IMR-90 (cell line): ENCODE measurements around the gene RAB37. TPM values are rescaled to one million over a fixed set of nuclear protein-coding genes. Genes with fewer than 3 reads are reported as not detected.

ENCODE experiments used
- ATAC-seq: fragments of 200-7000 bp; cut with Tn5 transposase; 2 replicates; pipeline ENCODE4 v1.9.1; 2020; ENCODE audit warnings: low read depth, mild to moderate bottlenecking, moderate library complexity
- BruUV-seq: library from RNA; stranded (reverse); fragments of 400-500 nt; replicated peaks from 2 replicates; lab custom pipeline; 2021; lab: Mats Ljungman, UMichigan
- CTCF ChIA-PET: fragments of 300-600 bp; formaldehyde crosslinking; extraction: SDS; loops from one replicate; lab custom pipeline; 2021; ENCODE audit warnings: antibody characterized with exemption; lab: Yijun Ruan, JAX
- POLR2A ChIA-PET: fragments of 300-600 bp; sonication (Branson Sonifier 250); formaldehyde crosslinking; loops from one replicate; lab custom pipeline; 2022; ENCODE audit warnings: antibody characterized with exemption; ENCODE audit not compliant: unreplicated experiment; lab: Charles Lee
- DNase-seq: peaks from one replicate; pipeline ENCODE4 v3.0.0; 2013
- H2AFZ ChIP-seq: replicated peaks from 2 replicates; pipeline ENCODE3; 2013; ENCODE audit warnings: low read length, mild to moderate bottlenecking; ENCODE audit not compliant: poor library complexity
- H2AK5ac ChIP-seq: 2 replicates; pipeline ENCODE4 v1.6.1; 2013; ENCODE audit warnings: low read depth, low read length, inconsistent platforms
- H2AK9ac ChIP-seq: replicated peaks from 2 replicates; pipeline ENCODE3; 2013; ENCODE audit warnings: mild to moderate bottlenecking, low read depth, low read length, moderate library complexity; ENCODE audit not compliant: poor library complexity
- H2BK120ac ChIP-seq: 2 replicates; pipeline ENCODE4 v1.6.1; 2013; ENCODE audit warnings: low read depth, low read length, inconsistent platforms
- H2BK15ac ChIP-seq: 3 replicates; pipeline ENCODE4 v1.6.1; 2013; ENCODE audit warnings: low read depth, low read length, inconsistent platforms
- H2BK20ac ChIP-seq: 2 replicates; pipeline ENCODE4 v1.6.1; 2013; ENCODE audit warnings: low read depth, mild to moderate bottlenecking, inconsistent platforms, low read length, moderate library complexity
- H2BK5ac ChIP-seq: 2 replicates; pipeline ENCODE4 v1.6.1; 2013; ENCODE audit warnings: mild to moderate bottlenecking, low read depth, low read length, inconsistent platforms; ENCODE audit not compliant: poor library complexity, severe bottlenecking
- H3K14ac ChIP-seq: replicated peaks from 2 replicates; pipeline ENCODE4 v1.6.1; 2013; ENCODE audit warnings: low read depth, low read length, inconsistent platforms
- H3K18ac ChIP-seq: 2 replicates; pipeline ENCODE4 v1.6.1; 2013; ENCODE audit warnings: low read depth, low read length, control low read depth
- H3K23ac ChIP-seq: 2 replicates; pipeline ENCODE4 v1.6.1; 2013; ENCODE audit warnings: low read depth, low read length, inconsistent platforms
- H3K27ac ChIP-seq: 2 replicates; pipeline ENCODE4 v1.5.1; 2013; ENCODE audit warnings: mild to moderate bottlenecking, control low read depth, low read length; ENCODE audit not compliant: insufficient read depth
- H3K27me3 ChIP-seq: 2 replicates; pipeline ENCODE4 v1.6.1; 2013; ENCODE audit warnings: low read length; ENCODE audit not compliant: control insufficient read depth, insufficient read depth
- H3K36me3 ChIP-seq: 2 replicates; pipeline ENCODE4 v1.6.1; 2013; ENCODE audit warnings: low read length, mixed read lengths; ENCODE audit not compliant: control insufficient read depth, insufficient read depth
- H3K4ac ChIP-seq: 2 replicates; pipeline ENCODE4 v1.6.1; 2013; ENCODE audit warnings: low read depth, low read length, inconsistent platforms
- H3K4me1 ChIP-seq: 2 replicates; pipeline ENCODE4 v1.6.1; 2013; ENCODE audit warnings: low read length, mixed read lengths; ENCODE audit not compliant: control insufficient read depth, insufficient read depth
- H3K4me2 ChIP-seq: 2 replicates; pipeline ENCODE4 v1.6.1; 2013; ENCODE audit warnings: low read depth, mild to moderate bottlenecking, control low read depth, low read length, moderate library complexity
- H3K4me3 ChIP-seq: 2 replicates; pipeline ENCODE4 v1.5.1; 2013; ENCODE audit warnings: low read depth, mild to moderate bottlenecking, control low read depth, low read length, moderate library complexity; ENCODE audit not compliant: insufficient read depth
- H3K56ac ChIP-seq: 2 replicates; pipeline ENCODE4 v1.6.1; 2013; ENCODE audit warnings: low read length, inconsistent platforms; ENCODE audit not compliant: insufficient read depth; ENCODE audit errors: extremely low read depth
- H3K79me1 ChIP-seq, 2 experiments: 2 replicates each; pipeline ENCODE4 v1.6.1; 2013; ENCODE audit warnings: low read length in 2 of 2, inconsistent platforms in 1 of 2, low read depth in 1 of 2
- H3K9ac ChIP-seq: 2 replicates; pipeline ENCODE4 v1.6.1; 2013; ENCODE audit warnings: low read depth, low read length, control low read depth
- H3K9me1 ChIP-seq: 2 replicates; pipeline ENCODE4 v1.6.1; 2013; ENCODE audit warnings: low read length, inconsistent platforms; ENCODE audit not compliant: insufficient read depth
- H3K9me3 ChIP-seq: 2 replicates; pipeline ENCODE4 v1.6.1; 2013; ENCODE audit warnings: low read length; ENCODE audit not compliant: control insufficient read depth, insufficient read depth
- H4K20me1 ChIP-seq: 2 replicates; pipeline ENCODE4 v1.6.1; 2013; ENCODE audit warnings: low read length, inconsistent platforms; ENCODE audit not compliant: insufficient read depth
- H4K5ac ChIP-seq: 2 replicates; pipeline ENCODE4 v1.6.1; 2013; ENCODE audit warnings: mild to moderate bottlenecking, low read depth, low read length, control low read depth
- H4K8ac ChIP-seq, 2 experiments: 2 replicates each; pipeline ENCODE4 v1.6.1; 2013; ENCODE audit warnings: low read depth in 2 of 2, low read length in 2 of 2, control low read depth in 1 of 2, inconsistent platforms in 1 of 2
- H4K91ac ChIP-seq: 2 replicates; pipeline ENCODE4 v1.6.1; 2013; ENCODE audit warnings: low read depth, low read length, inconsistent platforms; ENCODE audit not compliant: insufficient read depth
- BHLHE40 ChIP-seq: fragments of 150-350 bp; IDR thresholded peaks from 2 replicates; pipeline ENCODE4 v1.6.1; 2016; ENCODE audit warnings: mild to moderate bottlenecking, low read depth, low read length
- CEBPB ChIP-seq: IDR thresholded peaks from 2 replicates; pipeline ENCODE4 v1.6.1; 2012; ENCODE audit warnings: low read depth, low read length, improper control_type of control experiment
- CHD1 ChIP-seq: IDR thresholded peaks from 2 replicates; pipeline ENCODE4 v1.6.1; 2012; ENCODE audit warnings: low read depth, low read length, improper control_type of control experiment
- ELK1 ChIP-seq: fragments of 150-350 bp; IDR thresholded peaks from 2 replicates; pipeline ENCODE4 v1.6.1; 2016; ENCODE audit warnings: low read depth, mild to moderate bottlenecking, low read length, moderate library complexity, borderline replicate concordance
- FOS ChIP-seq: fragments of 150-350 bp; IDR thresholded peaks from 2 replicates; pipeline ENCODE4 v1.6.1; 2016; ENCODE audit warnings: low read depth, low read length
- MAFK ChIP-seq: IDR thresholded peaks from 2 replicates; pipeline ENCODE4 v1.6.1; 2012; ENCODE audit warnings: low read depth, low read length, improper control_type of control experiment
- MAZ ChIP-seq: IDR thresholded peaks from 2 replicates; pipeline ENCODE4 v1.6.1; 2012; ENCODE audit warnings: low read depth, mild to moderate bottlenecking, low read length, improper control_type of control experiment, moderate library complexity, borderline replicate concordance
- MXI1 ChIP-seq: IDR thresholded peaks from 2 replicates; pipeline ENCODE4 v1.6.1; 2012; ENCODE audit warnings: low read depth, mild to moderate bottlenecking, low read length, moderate library complexity, borderline replicate concordance
- NFE2L2 ChIP-seq: fragments of 150-350 bp; IDR thresholded peaks from 2 replicates; pipeline ENCODE4 v1.6.1; 2016; ENCODE audit warnings: low read depth, mild to moderate bottlenecking, low read length
- POLR2A ChIP-seq: IDR thresholded peaks from 2 replicates; pipeline ENCODE4 v1.6.1; 2012; ENCODE audit warnings: mild to moderate bottlenecking, low read depth, low read length
- RAD21 ChIP-seq: IDR thresholded peaks from 2 replicates; pipeline ENCODE4 v1.6.1; 2012; ENCODE audit warnings: low read length, improper control_type of control experiment
- RCOR1 ChIP-seq: IDR thresholded peaks from 2 replicates; pipeline ENCODE4 v1.6.1; 2012; ENCODE audit warnings: mild to moderate bottlenecking, low read length, improper control_type of control experiment; ENCODE audit not compliant: insufficient replicate concordance
- RFX5 ChIP-seq: IDR thresholded peaks from 2 replicates; pipeline ENCODE4 v1.8.0; 2012; ENCODE audit warnings: low read depth, mild to moderate bottlenecking, low read length, moderate library complexity
- SMC3 ChIP-seq: fragments of 150-350 bp; IDR thresholded peaks from 2 replicates; pipeline ENCODE4 v1.6.1; 2016; ENCODE audit warnings: low read depth, mild to moderate bottlenecking, antibody characterized with exemption, low read length, moderate library complexity
- WGBS, 2 experiments: methylation state at CpG; one replicate each; pipeline versions ENCODE4 v1.1.5 to v1.1.7; 2013; ENCODE audit warnings: missing lambda C conversion rate in 2 of 2; ENCODE audit not compliant: insufficient read length in 1 of 2; ENCODE audit errors: extremely low coverage in 2 of 2; 5-methylcytosine and 5-hydroxymethylcytosine counted together
- dilution Hi-C: fragments of 300-500 bp; cut with HindIII; formaldehyde crosslinking; loops from one replicate; pipeline ENCODE4 v1.14.3; 2018; ENCODE audit warnings: low sequenced_read_pairs; ENCODE audit not compliant: unreplicated experiment
- in situ Hi-C: fragments of 300-500 bp; cut with MboI; formaldehyde crosslinking; loops from 3 replicates; pipeline ENCODE4 v1.14.3; 2019; ENCODE audit warnings: low sequenced_read_pairs, inconsistent platforms, mixed read lengths
- intact Hi-C: fragments of 100-400 bp; cut with micrococcal nuclease; formaldehyde crosslinking; loops from 2 replicates; pipeline ENCODE4 v1.10.0; 2022
- polyA plus RNA-seq, 3 experiments: library from polyadenylated mRNA; depleted of rRNA; stranded (reverse); fragments of >200 nt; gene quantifications; 2 replicates each; pipeline ENCODE4 v1.2.3, GENCODE V29; 2012; ENCODE audit warnings: low replicate concordance in 1 of 3
- total RNA-seq: library from RNA; depleted of rRNA; stranded (reverse); fragments of >200 nt; gene quantifications from 2 replicates; pipeline ENCODE4 v1.2.3, GENCODE V29; 2012
- TF ChIP-seq, protein P1 (sequence below): conservative IDR thresholded peaks from 2 replicates; pipeline ENCODE4 v1.5.1; 2012; ENCODE audit warnings: mild to moderate bottlenecking, low read depth, low read length, improper control_type of control experiment
- TF ChIP-seq, protein P2 (sequence below): fragments of 150-350 bp; IDR thresholded peaks from 2 replicates; pipeline ENCODE4 v1.6.1; 2017; ENCODE audit warnings: mild to moderate bottlenecking, antibody characterized with exemption, low read length, low read depth

RAB37 gene
- total and polyA plus RNA-seq, 2 of the 4 experiments (the other 2 are of a cell fraction): 0.19 TPM; not detected in 1

DNA sequence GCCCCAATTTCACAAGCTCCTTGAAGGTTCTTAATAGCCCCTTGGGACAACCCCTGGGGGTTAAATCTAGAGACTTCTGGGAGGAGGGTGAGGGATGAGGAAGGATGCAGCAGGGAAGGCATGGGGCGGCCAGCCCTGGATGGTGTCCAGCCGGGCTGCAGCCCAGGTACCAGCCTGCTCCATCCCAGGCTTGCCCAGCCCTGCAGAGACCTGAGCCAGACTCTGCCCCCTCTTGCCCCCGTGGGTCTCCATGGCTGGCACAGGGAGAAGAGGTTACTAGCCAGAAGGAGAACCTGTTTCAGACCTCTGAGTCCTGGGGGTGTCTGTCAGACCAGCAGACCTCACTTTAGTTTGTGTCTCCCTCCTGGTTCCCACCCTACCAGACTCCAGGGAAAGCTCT, 19.8 kb downstream of the RAB37 start:
- WGBS, 2 experiments: 40% methylated on average over 1 of the region's 3 CpGs; no CpG with 5 or more reads in 1 of the 2 experiments
- Histone ChIP-seq H3K56ac (no peak overlapping the region), H3K4me2 (no peak overlapping the region), H3K27ac (no peak overlapping the region), H4K20me1 (peaks cover 8% of the 10 kb centered on the region), H3K4me1 (peaks cover 19% of the 10 kb centered on the region; the same call in 1 of the 2 replicates), H3K18ac (no peak overlapping the region), H2AFZ (no peak overlapping the region), H3K9me1 (peaks cover 6% of the 10 kb centered on the region; the same call in 1 of the 2 replicates), H2BK5ac (no peak overlapping the region), H3K9ac (no peak overlapping the region), H2BK120ac (no peak overlapping the region), H3K4me3 (no peak overlapping the region), H3K36me3 (no peaks in the 10 kb centered on the region), H4K5ac (no peak overlapping the region), H2AK9ac (no peak overlapping the region), H3K9me3 (no peaks in the 10 kb centered on the region), H3K27me3 (no peaks in the 10 kb centered on the region), H2BK15ac (no peak overlapping the region), H3K23ac (no peak overlapping the region), H2AK5ac (no peak overlapping the region), H2BK20ac (no peak overlapping the region), H4K91ac (no peak overlapping the region), H3K14ac (no peak overlapping the region), H4K8ac (no peak overlapping the region), H3K4ac (no peak overlapping the region), H3K79me1 (peaks cover under 1 to 17% of the 10 kb centered on the region in 2 experiments)
- dilution Hi-C loops: no loop called here
- BruUV-seq: no TSS peak
- ATAC-seq (no peak), DNase-seq (no peak)
- intact Hi-C loops: no loop called here
- ChIA-PET POLR2A (no interaction called here), CTCF (no interaction called here)
- TF ChIP-seq MAFK (no peak), BHLHE40 (no peak), CEBPB (no peak), FOS (no peak), POLR2A (no peak), MAZ (no peak), CHD1 (no peak), NFE2L2 (no peak), MXI1 (no peak), SMC3 (no peak), ELK1 (no peak), RAD21 (no peak), RCOR1 (no peak), RFX5 (no peak)
- TF ChIP-seq, protein P1, sequence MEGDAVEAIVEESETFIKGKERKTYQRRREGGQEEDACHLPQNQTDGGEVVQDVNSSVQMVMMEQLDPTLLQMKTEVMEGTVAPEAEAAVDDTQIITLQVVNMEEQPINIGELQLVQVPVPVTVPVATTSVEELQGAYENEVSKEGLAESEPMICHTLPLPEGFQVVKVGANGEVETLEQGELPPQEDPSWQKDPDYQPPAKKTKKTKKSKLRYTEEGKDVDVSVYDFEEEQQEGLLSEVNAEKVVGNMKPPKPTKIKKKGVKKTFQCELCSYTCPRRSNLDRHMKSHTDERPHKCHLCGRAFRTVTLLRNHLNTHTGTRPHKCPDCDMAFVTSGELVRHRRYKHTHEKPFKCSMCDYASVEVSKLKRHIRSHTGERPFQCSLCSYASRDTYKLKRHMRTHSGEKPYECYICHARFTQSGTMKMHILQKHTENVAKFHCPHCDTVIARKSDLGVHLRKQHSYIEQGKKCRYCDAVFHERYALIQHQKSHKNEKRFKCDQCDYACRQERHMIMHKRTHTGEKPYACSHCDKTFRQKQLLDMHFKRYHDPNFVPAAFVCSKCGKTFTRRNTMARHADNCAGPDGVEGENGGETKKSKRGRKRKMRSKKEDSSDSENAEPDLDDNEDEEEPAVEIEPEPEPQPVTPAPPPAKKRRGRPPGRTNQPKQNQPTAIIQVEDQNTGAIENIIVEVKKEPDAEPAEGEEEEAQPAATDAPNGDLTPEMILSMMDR: no peak
- TF ChIP-seq, protein P2, sequence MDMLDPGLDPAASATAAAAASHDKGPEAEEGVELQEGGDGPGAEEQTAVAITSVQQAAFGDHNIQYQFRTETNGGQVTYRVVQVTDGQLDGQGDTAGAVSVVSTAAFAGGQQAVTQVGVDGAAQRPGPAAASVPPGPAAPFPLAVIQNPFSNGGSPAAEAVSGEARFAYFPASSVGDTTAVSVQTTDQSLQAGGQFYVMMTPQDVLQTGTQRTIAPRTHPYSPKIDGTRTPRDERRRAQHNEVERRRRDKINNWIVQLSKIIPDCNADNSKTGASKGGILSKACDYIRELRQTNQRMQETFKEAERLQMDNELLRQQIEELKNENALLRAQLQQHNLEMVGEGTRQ: no peak
- in situ Hi-C loops: no loop called here
